ENCODE measurements around the gene ZNF148.

ZNF148 gene

GRCh38 chr3:125194061-125194848 is 180.9 kb downstream of the ZNF148 start:
- no peaks in the 10 kb centered on the region for H3K27me3 Mint-ChIP-seq (ENCODE audit: low read depth, poor library complexity)
- no peaks in the 10 kb centered on the region for H3K9me3 Mint-ChIP-seq
- DNase-seq, result no peak
- peaks cover 2% of the 10 kb centered on the region for H3K36me3 Mint-ChIP-seq (ENCODE audit: low read depth)
- no peak overlapping the region for H3K27ac Mint-ChIP-seq
- no peak overlapping the region for H3K4me3 Mint-ChIP-seq
- peaks cover 10% of the 10 kb centered on the region for H3K4me1 Mint-ChIP-seq
- no peak for TF ChIP-seq CTCF (IDR thresholded peaks at IDR 0.05)

GRCh38 chr3:125192190-125193035 is 182.7 kb downstream of the ZNF148 start:
- peaks cover 20% of the 10 kb centered on the region for H3K4me1 Mint-ChIP-seq
- no peak overlapping the region for H3K27ac Mint-ChIP-seq
- no peak for DNase-seq

GRCh38 chr3:125191730-125192129 is 183.4 kb downstream of the ZNF148 start:
- Mint-ChIP-seq H3K27ac (no peak overlapping the region), H3K4me3 (no peak overlapping the region), H3K4me1 (peaks cover 27% of the 10 kb centered on the region), H3K27me3 (ENCODE audit: low read depth, poor library complexity) (no peaks in the 10 kb centered on the region), H3K9me3 (no peaks in the 10 kb centered on the region), H3K36me3 (ENCODE audit: low read depth) (peaks cover 4% of the 10 kb centered on the region)
- no peak for TF ChIP-seq CTCF (IDR thresholded peaks at IDR 0.05)
- no peak for DNase-seq

More at GRCh38 chr3:125192190-125193035, 182.7 kb downstream of the ZNF148 start:
- TF ChIP-seq CTCF (IDR thresholded peaks at IDR 0.05), result no peak
- Mint-ChIP-seq H3K9me3 (no peaks in the 10 kb centered on the region), H3K36me3 (ENCODE audit: low read depth) (peaks cover 4% of the 10 kb centered on the region), H3K27me3 (ENCODE audit: low read depth, poor library complexity) (no peaks in the 10 kb centered on the region), H3K4me3 (no peak overlapping the region)

GRCh38 chr3:125191256-125191655 is 183.9 kb downstream of the ZNF148 start:
- H3K9me3 Mint-ChIP-seq, result no peaks in the 10 kb centered on the region
- peaks cover 32% of the 10 kb centered on the region for H3K4me1 Mint-ChIP-seq
- no peaks in the 10 kb centered on the region for H3K27me3 Mint-ChIP-seq (ENCODE audit: low read depth, poor library complexity)
- DNase-seq, result no peak
- H3K4me3 Mint-ChIP-seq, result no peak overlapping the region
- no peak overlapping the region for H3K27ac Mint-ChIP-seq
- H3K36me3 Mint-ChIP-seq (ENCODE audit: low read depth), result peaks cover 4% of the 10 kb centered on the region
- no peak for TF ChIP-seq CTCF (IDR thresholded peaks at IDR 0.05)

GRCh38 chr3:125190786-125191185 is 184.3 kb downstream of the ZNF148 start:
- Mint-ChIP-seq H3K36me3 (ENCODE audit: low read depth) (peaks cover 4% of the 10 kb centered on the region), H3K4me3 (no peak overlapping the region), H3K4me1 (peaks cover 36% of the 10 kb centered on the region)

More at GRCh38 chr3:125190786-125191185, 184.3 kb downstream of the ZNF148 start:
- no peak for TF ChIP-seq CTCF (IDR thresholded peaks at IDR 0.05)
- H3K27me3 Mint-ChIP-seq (ENCODE audit: low read depth, poor library complexity), result no peaks in the 10 kb centered on the region
- no peak for DNase-seq
- H3K9me3 Mint-ChIP-seq, result no peaks in the 10 kb centered on the region
- no peak overlapping the region for H3K27ac Mint-ChIP-seq
